Liver (tissue), 9 donors: Measurements from ENCODE around the gene DSTYK. TPM values are rescaled to one million over a fixed set of nuclear protein-coding genes. Genes with fewer than 3 reads are reported as not detected.

ENCODE experiments used
- DNase-seq: peaks from one replicate; pipeline ENCODE4 v3.0.0-alpha.2; 2017; ENCODE audit warnings: low spot score
- H3K27ac ChIP-seq, 2 donors: one replicate each; pipeline ENCODE4 v1.7.0; 2013; ENCODE audit warnings: inconsistent platforms in 2 of 2, low read length in 2 of 2, control low read depth in 1 of 2, low read depth in 1 of 2, mild to moderate bottlenecking in 1 of 2
- H3K27me3 ChIP-seq, 4 donors: one replicate each; pipeline versions ENCODE4 v1.6.1 to v1.7.0; 2013; ENCODE audit warnings: low read length in 3 of 4, inconsistent platforms in 1 of 4, mild to moderate bottlenecking in 1 of 4, moderate library complexity in 1 of 4; ENCODE audit not compliant: control insufficient read depth in 4 of 4, insufficient read depth in 4 of 4
- H3K36me3 ChIP-seq, 4 donors: one replicate each; pipeline versions ENCODE4 v1.6.1 to v1.7.0; 2013; ENCODE audit warnings: low read length in 3 of 4, mild to moderate bottlenecking in 3 of 4, low read depth in 1 of 4, moderate library complexity in 1 of 4; ENCODE audit not compliant: control insufficient read depth in 4 of 4, insufficient read depth in 3 of 4
- H3K4me1 ChIP-seq, 4 donors: one replicate each; pipeline versions ENCODE4 v1.6.1 to v1.7.0; 2013; ENCODE audit warnings: low read length in 3 of 4, mild to moderate bottlenecking in 3 of 4, moderate library complexity in 1 of 4; ENCODE audit not compliant: control insufficient read depth in 4 of 4, insufficient read depth in 4 of 4
- H3K4me3 ChIP-seq, 3 donors: one replicate each; pipeline versions ENCODE4 v1.6.1 to v1.7.0; 2013; ENCODE audit warnings: low read length in 3 of 3, control low read depth in 1 of 3, low read depth in 1 of 3, mild to moderate bottlenecking in 1 of 3
- H3K9ac ChIP-seq, 2 donors: one replicate each; pipeline ENCODE4 v1.7.0; 2013; ENCODE audit warnings: low read length in 2 of 2, mild to moderate bottlenecking in 2 of 2, moderate library complexity in 2 of 2, control low read depth in 1 of 2, low read depth in 1 of 2
- H3K9me3 ChIP-seq, 4 donors: one replicate each; pipeline versions ENCODE4 v1.6.1 to v1.7.0; 2013; ENCODE audit warnings: low read length in 3 of 4; ENCODE audit not compliant: control insufficient read depth in 4 of 4
- ATF3 ChIP-seq: IDR thresholded peaks from 2 replicates; pipeline ENCODE4 v1.6.1; 2016; ENCODE audit warnings: antibody characterized with exemption
- CTCF ChIP-seq: fragments of 150-350 bp; IDR thresholded peaks from 2 replicates; pipeline ENCODE4 v1.5.1; 2017; ENCODE audit warnings: improper control_type of control experiment, low read depth, low read length; ENCODE audit not compliant: missing input control
- EGR1 ChIP-seq, 2 donors: IDR thresholded peaks; 2 replicates each; pipeline ENCODE4 v1.6.1; 2016 to 2018; ENCODE audit warnings: antibody characterized with exemption in 2 of 2, low read depth in 2 of 2
- FOXA1 ChIP-seq: IDR thresholded peaks from 2 replicates; pipeline ENCODE4 v1.6.1; 2016; ENCODE audit warnings: antibody characterized with exemption
- FOXA2 ChIP-seq: IDR thresholded peaks from 2 replicates; pipeline ENCODE4 v1.6.1; 2016; ENCODE audit warnings: antibody characterized with exemption
- GABPA ChIP-seq, 2 donors: IDR thresholded peaks in 1 of 2; conservative IDR thresholded peaks in 1 of 2; 2 replicates each; pipeline ENCODE4 v1.6.1; 2016; ENCODE audit warnings: antibody characterized with exemption in 2 of 2, mild to moderate bottlenecking in 1 of 2, moderate library complexity in 1 of 2
- HNF4A ChIP-seq, 2 donors: conservative IDR thresholded peaks; 2 replicates each; pipeline ENCODE4 v1.6.1; 2016; ENCODE audit warnings: antibody characterized with exemption in 2 of 2, mild to moderate bottlenecking in 2 of 2
- HNF4G ChIP-seq: IDR thresholded peaks from 2 replicates; pipeline ENCODE4 v1.6.1; 2016; ENCODE audit warnings: antibody characterized with exemption
- JUND ChIP-seq, 2 donors: IDR thresholded peaks; 2 replicates each; pipeline ENCODE4 v1.6.1; 2016; ENCODE audit warnings: antibody characterized with exemption in 2 of 2
- MAX ChIP-seq: IDR thresholded peaks from 2 replicates; pipeline ENCODE4 v1.6.1; 2016; ENCODE audit warnings: antibody characterized with exemption
- NR2F2 ChIP-seq: IDR thresholded peaks from 2 replicates; pipeline ENCODE4 v1.6.1; 2016; ENCODE audit warnings: antibody characterized with exemption
- REST ChIP-seq: IDR thresholded peaks from 2 replicates; pipeline ENCODE4 v1.6.1; 2016; ENCODE audit warnings: antibody characterized with exemption, mild to moderate bottlenecking
- RXRA ChIP-seq, 2 donors: IDR thresholded peaks; 2 replicates each; pipeline ENCODE4 v1.6.1; 2017 to 2018; ENCODE audit warnings: antibody characterized with exemption in 2 of 2, mild to moderate bottlenecking in 1 of 2
- SP1 ChIP-seq: IDR thresholded peaks from 2 replicates; pipeline ENCODE4 v1.6.1; 2018; ENCODE audit warnings: antibody characterized with exemption, mild to moderate bottlenecking
- TAF1 ChIP-seq: conservative IDR thresholded peaks from 2 replicates; pipeline ENCODE4 v1.6.1; 2016; ENCODE audit warnings: antibody characterized with exemption, mild to moderate bottlenecking
- YY1 ChIP-seq: IDR thresholded peaks from 2 replicates; pipeline ENCODE4 v1.6.1; 2016; ENCODE audit warnings: antibody characterized with exemption, mild to moderate bottlenecking
- ZBTB33 ChIP-seq: IDR thresholded peaks from 2 replicates; pipeline ENCODE4 v1.6.1; 2016; ENCODE audit warnings: antibody characterized with exemption
- WGBS: extraction: QIAGEN DNeasy Blood & Tissue Kit; methylation state at CpG from one replicate; pipeline ENCODE4 v1.1.7; 2013; 5-methylcytosine and 5-hydroxymethylcytosine counted together
- polyA plus RNA-seq, 2 donors: library from polyadenylated mRNA; stranded (reverse) in 1 of 2; unstranded in 1 of 2; fragments of 200-250 nt in 1 of 2; fragments of >200 nt in 1 of 2; fragmentation: Nextera tagmentation in 1 of 2; extraction: Ambion mirVana in 1 of 2; gene quantifications; one replicate each; pipeline versions ENCODE4 v1.2.1 to v1.2.3, GENCODE V29; 2013 to 2015
- total RNA-seq, 2 donors: library from RNA; depleted of rRNA; stranded (reverse); fragments of >200 nt; gene quantifications; one replicate each; pipeline ENCODE4 v1.2.3, GENCODE V29; 2014
- donor health status: healthy.
- donor health status: healthy.
- donor health status: healthy.
- donor health status: healthy.
- donor health status: healthy.

Gene DSTYK
- total and polyA plus RNA-seq, 4 donors = 1.5 to 9.9 (median 3.0) TPM

- Histone ChIP-seq H3K4me3 (no peak overlapping the region), H3K9me3 (no peaks in the 10 kb centered on the region), H3K36me3 (no peaks in the 10 kb centered on the region), H3K4me1 (peaks cover 0 to 5% (median 0%) of the 10 kb centered on the region in 4 donors), H3K27ac (no peak overlapping the region), H3K27me3 (no peaks in the 10 kb centered on the region), H3K9ac (no peak overlapping the region)
- TF ChIP-seq REST (no peak), MAX (no peak), TAF1 (no peak), ATF3 (no peak), CTCF (no peak), YY1 (no peak), JUND (IDR thresholded peaks at IDR 0.05) (no peak), GABPA (IDR thresholded peaks at IDR 0.05 in 1 of 2, conservative IDR thresholded peaks at IDR 0.05 in 1 of 2) (no peak), RXRA (IDR thresholded peaks at IDR 0.05) (no peak), HNF4A (conservative IDR thresholded peaks at IDR 0.05) (no peak), EGR1 (IDR thresholded peaks at IDR 0.05; ENCODE audit: low read depth in 2 of 2) (no peak), HNF4G (no peak), FOXA1 (no peak), FOXA2 (no peak), NR2F2 (no peak), SP1 (no peak)
- DNase-seq = no peak
- WGBS = 93% methylated on average over 36 of the region's 36 CpGs
Measured at GRCh38 chr1:205241366-205242030, 30.0 kb upstream of the DSTYK start.

GRCh38 chr1:205240569-205240968 is 29.1 kb upstream of the DSTYK start:
- no peak for DNase-seq
- Histone ChIP-seq H3K9ac (no peak overlapping the region), H3K27ac (no peak overlapping the region), H3K36me3 (no peaks in the 10 kb centered on the region), H3K27me3 (no peaks in the 10 kb centered on the region), H3K4me3 (no peak overlapping the region), H3K9me3 (no peaks in the 10 kb centered on the region), H3K4me1 (peaks cover 0 to 5% (median 0%) of the 10 kb centered on the region in 4 donors)
- TF ChIP-seq SP1 = no peak
- TF ChIP-seq FOXA2 = no peak
- no peak for TF ChIP-seq NR2F2
- no peak for TF ChIP-seq HNF4G
- no peak for TF ChIP-seq FOXA1
- TF ChIP-seq JUND (IDR thresholded peaks at IDR 0.05) = no peak
- no peak for TF ChIP-seq EGR1 (IDR thresholded peaks at IDR 0.05; ENCODE audit: low read depth in 2 of 2)
- TF ChIP-seq REST = no peak
- TF ChIP-seq ZBTB33 = no peak
- TF ChIP-seq TAF1 = no peak
- TF ChIP-seq ATF3 = no peak
- no peak for TF ChIP-seq YY1
- 83% methylated on average over 3 of the region's 3 CpGs for WGBS
